ENCODE data around the gene FADS2. TPM values are rescaled to one million over a fixed set of nuclear protein-coding genes. Genes with fewer than 3 reads are reported as not detected.

FADS2 gene
- total and polyA plus RNA-seq, 9 of the 15 experiments (the other 6 are each of a cell fraction or from before 2014, with no cell fraction given), result 2.9 to 42.8 (median 16.2) TPM

- TF ChIP-seq ZNF609 (CRISPR knock-in tag; IDR thresholded peaks at IDR 0.05; ENCODE audit: borderline replicate concordance) (no peak), HDAC1 (IDR thresholded peaks at IDR 0.05) (peak in 1 of 2 experiments; percentile 52; a peak in 2 of 4 replicates), ZNF780A (CRISPR knock-in tag; IDR thresholded peaks at IDR 0.05) (no peak), NELFE (IDR thresholded peaks at IDR 0.05; ENCODE audit: insufficient read depth, insufficient read length) (no peak), RNF219 (CRISPR knock-in tag; IDR thresholded peaks at IDR 0.05) (no peak), PURB (CRISPR knock-in tag; IDR thresholded peaks at IDR 0.05; ENCODE audit: low read depth) (no peak), ZFP30 (CRISPR knock-in tag; IDR thresholded peaks at IDR 0.05; ENCODE audit: borderline replicate concordance) (no peak), U2AF2 (optimal IDR thresholded peaks at IDR 0.05; ENCODE audit: low read depth, low read length) (no peak), RBM22 (IDR thresholded peaks at IDR 0.05; ENCODE audit: low read depth, low read length, poor library complexity, severe bottlenecking) (no peak), SMC3 (conservative IDR thresholded peaks at IDR 0.05; ENCODE audit: insufficient read depth, low read depth, low read length) (peak; percentile 56), ZBTB9 (CRISPR knock-in tag; IDR thresholded peaks at IDR 0.05) (peak; percentile 88; the same call in 1 of the 2 replicates), CHD2 (IDR thresholded peaks at IDR 0.05; ENCODE audit: low read depth, low read length) (peak; percentile 93), FOXJ3 (CRISPR knock-in tag; IDR thresholded peaks at IDR 0.05) (no peak), CBFA2T3 (IDR thresholded peaks at IDR 0.05) (peak; percentile 36; the same call in 1 of the 2 replicates), ERF (CRISPR knock-in tag; IDR thresholded peaks at IDR 0.05) (0 out of 2 replicates have a peak, but pooled peaks have one; percentile 41), ZC3H4 (CRISPR knock-in tag; IDR thresholded peaks at IDR 0.05; ENCODE audit: borderline replicate concordance) (no peak), POLR2A (conservative IDR thresholded peaks at IDR 0.05) (no peak; the same call in 1 of the 2 replicates)
Observed at GRCh38 chr11:61816736-61817455, 11.2 kb upstream of the FADS2 start, which contains the start of gene FADS1 (continued).
